SK-N-SH treated with all-trans-retinoic acid at 6 μM for 48 hours (cell line): ENCODE results near the gene RAB23.

Source experiments
- ATAC-seq: fragments of 200-7000 bp; cut with Tn5 transposase; 3 replicates; pipeline ENCODE4 v1.9.1; 2020; ENCODE audit warnings: mild to moderate bottlenecking, moderate library complexity
- ARNTL ChIP-seq: fragments of 450-650 bp; formaldehyde crosslinking; IDR thresholded peaks from 2 replicates; pipeline ENCODE4 v1.5.0; 2020; ENCODE audit warnings: low read depth, mild to moderate bottlenecking, moderate library complexity, borderline replicate concordance
- BACH2 ChIP-seq: fragments of 250-450 bp; sonication (Bioruptor Pico); IDR thresholded peaks from 2 replicates; pipeline ENCODE4 v1.9.0; 2021; ENCODE audit warnings: mild to moderate bottlenecking, borderline replicate concordance
- CSDC2 ChIP-seq: fragments of 250-450 bp; sonication (Bioruptor Pico); IDR thresholded peaks from 2 replicates; pipeline ENCODE4 v1.5.0; 2020; ENCODE audit warnings: mild to moderate bottlenecking, moderate library complexity
- ESRRG ChIP-seq: fragments of 250-450 bp; sonication (Bioruptor Pico); IDR thresholded peaks from 2 replicates; pipeline ENCODE4 v1.6.1; 2021; ENCODE audit warnings: mild to moderate bottlenecking
- GLIS3 ChIP-seq: fragments of 250-450 bp; sonication (Bioruptor Pico); IDR thresholded peaks from 2 replicates; pipeline ENCODE4 v1.5.0; 2020; ENCODE audit warnings: mild to moderate bottlenecking, moderate library complexity
- ISL1 ChIP-seq: fragments of 250-450 bp; sonication (Bioruptor Pico); IDR thresholded peaks from 2 replicates; pipeline ENCODE4 v2.1.2; 2022; ENCODE audit warnings: mild to moderate bottlenecking, moderate library complexity
- PATZ1 ChIP-seq: fragments of 250-450 bp; sonication (Bioruptor Pico); IDR thresholded peaks from 2 replicates; pipeline ENCODE4 v1.8.0; 2020; ENCODE audit warnings: mild to moderate bottlenecking, moderate library complexity, borderline replicate concordance
- PPARA ChIP-seq: fragments of 250-450 bp; sonication (Bioruptor Pico); IDR thresholded peaks from 2 replicates; pipeline ENCODE4 v1.5.0; 2020; ENCODE audit warnings: mild to moderate bottlenecking, borderline replicate concordance
- RARB ChIP-seq: fragments of 250-450 bp; sonication (Bioruptor Pico); IDR thresholded peaks from 2 replicates; pipeline ENCODE4 v1.8.0; 2021; ENCODE audit warnings: mild to moderate bottlenecking, moderate library complexity
- TCF4 ChIP-seq: fragments of 250-450 bp; sonication (Bioruptor Pico); IDR thresholded peaks from 2 replicates; pipeline ENCODE4 v1.8.0; 2021; ENCODE audit warnings: mild to moderate bottlenecking, moderate library complexity, borderline replicate concordance
- ZC3H10 ChIP-seq: fragments of 250-450 bp; sonication (Bioruptor Pico); IDR thresholded peaks from 2 replicates; pipeline ENCODE4 v1.5.1; 2021; ENCODE audit warnings: mild to moderate bottlenecking, moderate library complexity
- ZFP3 ChIP-seq: fragments of 250-450 bp; sonication (Bioruptor Pico); IDR thresholded peaks from 2 replicates; pipeline ENCODE4 v1.5.0; 2020; ENCODE audit warnings: mild to moderate bottlenecking, moderate library complexity
- ZFP30 ChIP-seq: fragments of 450-650 bp; formaldehyde crosslinking; IDR thresholded peaks from 2 replicates; pipeline ENCODE4 v1.5.0; 2022; ENCODE audit warnings: mild to moderate bottlenecking, moderate library complexity
- ZNF565 ChIP-seq: fragments of 450-650 bp; formaldehyde crosslinking; conservative IDR thresholded peaks from 2 replicates; pipeline ENCODE4 v1.5.0; 2020; ENCODE audit warnings: low read depth, mild to moderate bottlenecking, moderate library complexity
- ZNF70 ChIP-seq: fragments of 450-650 bp; formaldehyde crosslinking; IDR thresholded peaks from 2 replicates; pipeline ENCODE4 v1.5.0; 2020; ENCODE audit warnings: mild to moderate bottlenecking, moderate library complexity
- ZNF8 ChIP-seq: fragments of 450-650 bp; formaldehyde crosslinking; IDR thresholded peaks from 2 replicates; pipeline ENCODE4 v1.5.0; 2020; ENCODE audit warnings: mild to moderate bottlenecking, moderate library complexity
- TF ChIP-seq, protein P1 (sequence below): fragments of 250-450 bp; sonication (Bioruptor Pico); IDR thresholded peaks from 2 replicates; pipeline ENCODE4 v1.5.1; 2021; ENCODE audit warnings: mild to moderate bottlenecking, moderate library complexity
- TF ChIP-seq, protein P2 (sequence below): fragments of 250-450 bp; sonication (Bioruptor Pico); IDR thresholded peaks from 2 replicates; pipeline ENCODE4 v1.8.0; 2021; ENCODE audit warnings: low read depth, mild to moderate bottlenecking, moderate library complexity, borderline replicate concordance
- TF ChIP-seq, protein P3 (sequence below): fragments of 250-450 bp; sonication (Bioruptor Pico); IDR thresholded peaks from 2 replicates; pipeline ENCODE4 v1.5.0; 2020; ENCODE audit warnings: mild to moderate bottlenecking, moderate library complexity
- TF ChIP-seq, protein P4 (sequence below): fragments of 250-450 bp; sonication (Bioruptor Pico); IDR thresholded peaks from 2 replicates; pipeline ENCODE4 v1.5.1; 2020; ENCODE audit warnings: low read depth, mild to moderate bottlenecking, moderate library complexity

Gene RAB23

DNA sequence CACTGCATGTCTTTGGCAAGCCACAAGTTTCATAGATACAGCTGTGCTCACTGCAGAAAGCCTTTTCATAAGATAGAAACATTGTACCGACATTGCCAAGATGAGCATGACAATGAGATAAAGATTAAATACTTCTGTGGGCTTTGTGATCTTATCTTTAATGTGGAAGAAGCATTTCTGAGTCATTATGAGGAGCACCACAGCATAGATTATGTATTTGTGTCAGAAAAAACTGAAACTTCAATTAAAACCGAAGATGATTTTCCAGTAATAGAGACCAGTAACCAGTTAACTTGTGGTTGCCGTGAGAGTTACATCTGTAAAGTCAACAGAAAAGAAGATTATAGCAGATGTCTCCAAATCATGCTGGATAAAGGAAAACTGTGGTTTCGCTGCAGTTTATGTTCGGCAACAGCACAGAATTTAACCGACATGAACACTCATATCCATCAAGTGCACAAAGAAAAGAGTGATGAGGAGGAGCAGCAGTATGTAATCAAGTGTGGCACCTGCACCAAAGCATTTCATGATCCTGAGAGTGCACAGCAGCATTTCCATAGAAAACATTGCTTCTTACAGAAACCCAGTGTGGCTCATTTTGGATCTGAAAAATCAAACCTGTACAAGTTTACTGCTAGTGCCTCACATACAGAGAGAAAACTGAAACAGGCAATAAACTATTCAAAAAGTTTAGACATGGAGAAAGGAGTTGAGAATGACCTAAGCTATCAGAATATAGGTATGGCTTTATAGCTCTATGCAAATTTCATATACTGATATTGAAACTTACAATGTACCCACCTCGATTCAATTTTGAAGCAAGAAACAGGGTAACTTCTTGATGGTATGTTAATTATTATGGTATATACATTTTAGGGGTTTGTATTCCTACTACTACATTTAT is 73.9 kb downstream of the RAB23 start:
- 0 out of 3 replicates have a peak, but pooled peaks have one; percentile 39 for ATAC-seq
- no peak for TF ChIP-seq RARB (CRISPR knock-in tag)
- TF ChIP-seq, protein P1, sequence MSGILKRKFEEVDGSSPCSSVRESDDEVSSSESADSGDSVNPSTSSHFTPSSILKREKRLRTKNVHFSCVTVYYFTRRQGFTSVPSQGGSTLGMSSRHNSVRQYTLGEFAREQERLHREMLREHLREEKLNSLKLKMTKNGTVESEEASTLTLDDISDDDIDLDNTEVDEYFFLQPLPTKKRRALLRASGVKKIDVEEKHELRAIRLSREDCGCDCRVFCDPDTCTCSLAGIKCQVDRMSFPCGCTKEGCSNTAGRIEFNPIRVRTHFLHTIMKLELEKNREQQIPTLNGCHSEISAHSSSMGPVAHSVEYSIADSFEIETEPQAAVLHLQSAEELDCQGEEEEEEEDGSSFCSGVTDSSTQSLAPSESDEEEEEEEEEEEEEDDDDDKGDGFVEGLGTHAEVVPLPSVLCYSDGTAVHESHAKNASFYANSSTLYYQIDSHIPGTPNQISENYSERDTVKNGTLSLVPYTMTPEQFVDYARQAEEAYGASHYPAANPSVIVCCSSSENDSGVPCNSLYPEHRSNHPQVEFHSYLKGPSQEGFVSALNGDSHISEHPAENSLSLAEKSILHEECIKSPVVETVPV (CRISPR knock-in tag), result no peak
- TF ChIP-seq ESRRG (CRISPR knock-in tag), result no peak
- no peak for TF ChIP-seq PPARA
- no peak for TF ChIP-seq TCF4 (CRISPR knock-in tag)

- TF ChIP-seq, protein P2, sequence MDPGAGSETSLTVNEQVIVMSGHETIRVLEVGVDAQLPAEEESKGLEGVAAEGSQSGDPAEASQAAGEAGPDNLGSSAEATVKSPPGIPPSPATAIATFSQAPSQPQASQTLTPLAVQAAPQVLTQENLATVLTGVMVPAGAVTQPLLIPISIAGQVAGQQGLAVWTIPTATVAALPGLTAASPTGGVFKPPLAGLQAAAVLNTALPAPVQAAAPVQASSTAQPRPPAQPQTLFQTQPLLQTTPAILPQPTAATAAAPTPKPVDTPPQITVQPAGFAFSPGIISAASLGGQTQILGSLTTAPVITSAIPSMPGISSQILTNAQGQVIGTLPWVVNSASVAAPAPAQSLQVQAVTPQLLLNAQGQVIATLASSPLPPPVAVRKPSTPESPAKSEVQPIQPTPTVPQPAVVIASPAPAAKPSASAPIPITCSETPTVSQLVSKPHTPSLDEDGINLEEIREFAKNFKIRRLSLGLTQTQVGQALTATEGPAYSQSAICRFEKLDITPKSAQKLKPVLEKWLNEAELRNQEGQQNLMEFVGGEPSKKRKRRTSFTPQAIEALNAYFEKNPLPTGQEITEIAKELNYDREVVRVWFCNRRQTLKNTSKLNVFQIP (CRISPR knock-in tag), result no peak
- TF ChIP-seq ZFP3, result no peak
Measured at GRCh38 chr6:57147401-57147800, 74.7 kb downstream of the RAB23 start.

DNA sequence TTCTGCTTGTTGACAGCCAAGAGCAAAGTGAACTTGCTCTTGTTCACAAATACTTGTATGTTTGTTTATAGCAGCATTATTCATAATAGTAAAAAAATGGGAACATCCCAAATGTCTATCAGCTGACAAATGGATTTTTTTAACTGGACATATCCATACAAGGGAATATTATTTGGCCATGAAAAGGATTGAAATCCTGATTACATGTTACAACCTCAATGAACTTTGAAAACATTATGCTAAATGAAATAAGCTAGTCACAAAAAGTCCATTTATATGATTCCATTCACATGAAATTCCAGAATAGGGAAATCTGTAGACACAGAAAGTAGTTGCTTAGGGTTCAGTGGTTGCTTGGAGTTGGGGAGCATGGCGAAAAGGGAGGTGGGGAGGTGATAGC is 78.4 kb downstream of the RAB23 start:
- no peak for ATAC-seq
- TF ChIP-seq, protein P1 (CRISPR knock-in tag), result no peak
- TF ChIP-seq ARNTL, result no peak
- TF ChIP-seq ZNF565 (CRISPR knock-in tag), result no peak
- no peak for TF ChIP-seq ZNF8 (CRISPR knock-in tag)
- no peak for TF ChIP-seq ESRRG (CRISPR knock-in tag)
- no peak for TF ChIP-seq ZFP30 (CRISPR knock-in tag)
- TF ChIP-seq PATZ1, result no peak
- no peak for TF ChIP-seq TCF4 (CRISPR knock-in tag)
- no peak for TF ChIP-seq CSDC2
- no peak for TF ChIP-seq ZNF70 (CRISPR knock-in tag)
- no peak for TF ChIP-seq ISL1 (CRISPR knock-in tag)
- no peak for TF ChIP-seq GLIS3 (CRISPR knock-in tag)
- TF ChIP-seq, protein P3, sequence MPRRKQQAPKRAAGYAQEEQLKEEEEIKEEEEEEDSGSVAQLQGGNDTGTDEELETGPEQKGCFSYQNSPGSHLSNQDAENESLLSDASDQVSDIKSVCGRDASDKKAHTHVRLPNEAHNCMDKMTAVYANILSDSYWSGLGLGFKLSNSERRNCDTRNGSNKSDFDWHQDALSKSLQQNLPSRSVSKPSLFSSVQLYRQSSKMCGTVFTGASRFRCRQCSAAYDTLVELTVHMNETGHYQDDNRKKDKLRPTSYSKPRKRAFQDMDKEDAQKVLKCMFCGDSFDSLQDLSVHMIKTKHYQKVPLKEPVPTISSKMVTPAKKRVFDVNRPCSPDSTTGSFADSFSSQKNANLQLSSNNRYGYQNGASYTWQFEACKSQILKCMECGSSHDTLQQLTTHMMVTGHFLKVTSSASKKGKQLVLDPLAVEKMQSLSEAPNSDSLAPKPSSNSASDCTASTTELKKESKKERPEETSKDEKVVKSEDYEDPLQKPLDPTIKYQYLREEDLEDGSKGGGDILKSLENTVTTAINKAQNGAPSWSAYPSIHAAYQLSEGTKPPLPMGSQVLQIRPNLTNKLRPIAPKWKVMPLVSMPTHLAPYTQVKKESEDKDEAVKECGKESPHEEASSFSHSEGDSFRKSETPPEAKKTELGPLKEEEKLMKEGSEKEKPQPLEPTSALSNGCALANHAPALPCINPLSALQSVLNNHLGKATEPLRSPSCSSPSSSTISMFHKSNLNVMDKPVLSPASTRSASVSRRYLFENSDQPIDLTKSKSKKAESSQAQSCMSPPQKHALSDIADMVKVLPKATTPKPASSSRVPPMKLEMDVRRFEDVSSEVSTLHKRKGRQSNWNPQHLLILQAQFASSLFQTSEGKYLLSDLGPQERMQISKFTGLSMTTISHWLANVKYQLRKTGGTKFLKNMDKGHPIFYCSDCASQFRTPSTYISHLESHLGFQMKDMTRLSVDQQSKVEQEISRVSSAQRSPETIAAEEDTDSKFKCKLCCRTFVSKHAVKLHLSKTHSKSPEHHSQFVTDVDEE, result no peak
- no peak for TF ChIP-seq PPARA
- no peak for TF ChIP-seq ZC3H10 (CRISPR knock-in tag)
- no peak for TF ChIP-seq BACH2
- TF ChIP-seq, protein P4, sequence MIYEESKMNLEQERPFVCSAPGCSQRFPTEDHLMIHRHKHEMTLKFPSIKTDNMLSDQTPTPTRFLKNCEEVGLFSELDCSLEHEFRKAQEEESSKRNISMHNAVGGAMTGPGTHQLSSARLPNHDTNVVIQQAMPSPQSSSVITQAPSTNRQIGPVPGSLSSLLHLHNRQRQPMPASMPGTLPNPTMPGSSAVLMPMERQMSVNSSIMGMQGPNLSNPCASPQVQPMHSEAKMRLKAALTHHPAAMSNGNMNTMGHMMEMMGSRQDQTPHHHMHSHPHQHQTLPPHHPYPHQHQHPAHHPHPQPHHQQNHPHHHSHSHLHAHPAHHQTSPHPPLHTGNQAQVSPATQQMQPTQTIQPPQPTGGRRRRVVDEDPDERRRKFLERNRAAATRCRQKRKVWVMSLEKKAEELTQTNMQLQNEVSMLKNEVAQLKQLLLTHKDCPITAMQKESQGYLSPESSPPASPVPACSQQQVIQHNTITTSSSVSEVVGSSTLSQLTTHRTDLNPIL (CRISPR knock-in tag), result no peak

More at GRCh38 chr6:57147401-57147800, 74.7 kb downstream of the RAB23 start:
- ATAC-seq, result no peak
